HepG2 (cell line): ENCODE results near the gene RAB5B. TPM values are rescaled to one million over a fixed set of nuclear protein-coding genes. Genes with fewer than 3 reads are reported as not detected.
A peak's percentile ranks its signal among the peaks of the same experiment; 100 is the strongest.

Experiments used
- CBX2 ChIP-seq, 2 experiments: fragments of 200-600 bp in 1 of 2; sonication (generic); formaldehyde crosslinking in 1 of 2; IDR thresholded peaks; 2 replicates each; pipeline versions ENCODE4 v1.7.0 to v1.8.1; 2018 to 2022; ENCODE audit warnings: low read depth in 2 of 2, low read length in 1 of 2, mild to moderate bottlenecking in 1 of 2, missing genetic modification reagents in 1 of 2
- HMGXB4 ChIP-seq, 2 experiments: sonication (generic) in 1 of 2; formaldehyde crosslinking in 1 of 2; IDR thresholded peaks; 2 replicates each; pipeline versions ENCODE4 v1.4.0 to v1.6.1; 2018 to 2020; ENCODE audit warnings: missing genetic modification reagents in 2 of 2, borderline replicate concordance in 1 of 2, low read depth in 1 of 2, mild to moderate bottlenecking in 1 of 2, missing biosample characterization in 1 of 2
- NCOR1 ChIP-seq: fragments of 200-600 bp; sonication (generic); IDR thresholded peaks from 2 replicates; pipeline ENCODE4 v1.7.0; 2017; ENCODE audit warnings: antibody characterized with exemption, low read length, borderline replicate concordance
- PAX8 ChIP-seq: sonication (generic); formaldehyde crosslinking; IDR thresholded peaks from 2 replicates; pipeline ENCODE4 v1.8.0; 2022; ENCODE audit warnings: mild to moderate bottlenecking, missing genetic modification reagents, borderline replicate concordance
- POLR2AphosphoS5 ChIP-seq: IDR thresholded peaks from 2 replicates; pipeline ENCODE4 v1.6.1; 2012; ENCODE audit warnings: low read depth, low read length
- SIX4 ChIP-seq: sonication (generic); formaldehyde crosslinking; IDR thresholded peaks from 2 replicates; pipeline ENCODE4 v1.4.0; 2020; ENCODE audit warnings: missing genetic modification reagents
- SMYD3 ChIP-seq: sonication (generic); formaldehyde crosslinking; IDR thresholded peaks from 2 replicates; pipeline ENCODE4 v1.8.1; 2023; ENCODE audit warnings: mild to moderate bottlenecking, missing genetic modification reagents
- ZFY ChIP-seq: sonication (generic); formaldehyde crosslinking; IDR thresholded peaks from 2 replicates; pipeline ENCODE4 v1.4.0; 2020; ENCODE audit warnings: missing genetic modification reagents
- ZNF496 ChIP-seq: sonication (generic); formaldehyde crosslinking; IDR thresholded peaks from 2 replicates; pipeline ENCODE4 v1.8.1; 2023; ENCODE audit warnings: mild to moderate bottlenecking, moderate library complexity, missing genetic modification reagents; ENCODE audit not compliant: insufficient replicate concordance
- ZNF597 ChIP-seq: sonication (generic); formaldehyde crosslinking; IDR thresholded peaks from 2 replicates; pipeline ENCODE4 v1.5.0; 2020; ENCODE audit warnings: missing genetic modification reagents
- ZNF644 ChIP-seq: IDR thresholded peaks from 2 replicates; pipeline ENCODE4 v1.6.1; 2016; ENCODE audit warnings: low read depth
- ZNF691 ChIP-seq: sonication (generic); formaldehyde crosslinking; IDR thresholded peaks from 2 replicates; pipeline ENCODE4 v1.4.0; 2020; ENCODE audit warnings: missing genetic modification reagents, low read depth, mild to moderate bottlenecking, borderline replicate concordance
- ZNF737 ChIP-seq: sonication (generic); formaldehyde crosslinking; IDR thresholded peaks from 2 replicates; pipeline ENCODE4 v1.5.0; 2020; ENCODE audit warnings: missing genetic modification reagents, mild to moderate bottlenecking, borderline replicate concordance
- ZNF770 ChIP-seq: sonication (generic); formaldehyde crosslinking; IDR thresholded peaks from 2 replicates; pipeline ENCODE4 v1.5.0; 2020; ENCODE audit warnings: mild to moderate bottlenecking, missing genetic modification reagents
- ZNF800 ChIP-seq: sonication (generic); formaldehyde crosslinking; IDR thresholded peaks from 2 replicates; pipeline ENCODE4 v1.4.0; 2020; ENCODE audit warnings: missing genetic modification reagents
- ZSCAN31 ChIP-seq: sonication (generic); formaldehyde crosslinking; IDR thresholded peaks from 2 replicates; pipeline ENCODE4 v1.5.0; 2020; ENCODE audit warnings: low read depth, mild to moderate bottlenecking, missing genetic modification reagents
- ZSCAN5A ChIP-seq: sonication (generic); formaldehyde crosslinking; IDR thresholded peaks from 2 replicates; pipeline ENCODE4 v1.8.0; 2022; ENCODE audit warnings: mild to moderate bottlenecking, missing genetic modification reagents, borderline replicate concordance
- polyA plus RNA-seq, 8 experiments: library from polyadenylated mRNA; depleted of rRNA in 3 of 8; stranded (reverse) in 7 of 8; unstranded in 1 of 8; fragments of >200 nt; fragmentation: Illumina TruSeq in 4 of 8; extraction: Trizol in 4 of 8; gene quantifications; 2 replicates each; pipeline versions ENCODE4 v1.2.1 to v1.2.3, GENCODE V29; 2011 to 2016; ENCODE audit warnings: low read depth in 4 of 8, missing spikeins in 1 of 8, mixed read lengths in 1 of 8; ENCODE audit not compliant: insufficient read depth in 1 of 8
- total RNA-seq, 5 experiments: library from RNA; depleted of rRNA; stranded (reverse); fragments of >200 nt; fragmentation: Illumina TruSeq; extraction: Trizol; gene quantifications; 2 replicates each; pipeline ENCODE4 v1.2.3, GENCODE V29; 2016; ENCODE audit warnings: low read depth in 1 of 5

RAB5B gene
- total and polyA plus RNA-seq, 2 of the 13 experiments (the other 11 are each of a cell fraction or from before 2014, with no cell fraction given), result 26.0 to 68.3 TPM

GRCh38 chr12:56041552-56042429 is 67.9 kb downstream of the RAB5B start, which contains the start of gene RPS26 (continued):
- no peak for TF ChIP-seq ZSCAN5A (CRISPR knock-in tag)
- TF ChIP-seq ZNF644 (CRISPR knock-in tag), result no peak
- peak; percentile 68 for TF ChIP-seq ZNF770 (CRISPR knock-in tag)
- peak; percentile 54; the same call in 1 of the 2 replicates for TF ChIP-seq ZNF800 (CRISPR knock-in tag)
- peak; percentile 40; the same call in 1 of the 2 replicates for TF ChIP-seq SMYD3 (CRISPR knock-in tag)
- TF ChIP-seq CBX2 (IDR thresholded peaks at IDR 0.05; ENCODE audit: low read depth, low read length), result no peak
- TF ChIP-seq CBX2 (CRISPR knock-in tag; IDR thresholded peaks at IDR 0.05; ENCODE audit: low read depth), result no peak
- peak; percentile 93 to 95 for TF ChIP-seq HMGXB4 (CRISPR knock-in tag; IDR thresholded peaks at IDR 0.05; ENCODE audit: borderline replicate concordance in 1 of 2, low read depth in 1 of 2)
- TF ChIP-seq SIX4, result peak; percentile 83
- 0 out of 2 replicates have a peak, but pooled peaks have one; percentile 22 for TF ChIP-seq ZNF737 (CRISPR knock-in tag)
- no peak for TF ChIP-seq ZNF597 (CRISPR knock-in tag)
- peak; percentile 77 for TF ChIP-seq ZFY
- peak; percentile 47; the same call in 1 of the 2 replicates for TF ChIP-seq NCOR1
- TF ChIP-seq ZSCAN31 (CRISPR knock-in tag), result peak; percentile 67; the same call in 1 of the 2 replicates
- TF ChIP-seq POLR2AphosphoS5, result peak; percentile 100
- no peak for TF ChIP-seq ZNF496 (CRISPR knock-in tag)
- TF ChIP-seq ZNF691 (CRISPR knock-in tag), result 0 out of 2 replicates have a peak, but pooled peaks have one; percentile 11
- peak; percentile 51; the same call in 1 of the 2 replicates for TF ChIP-seq PAX8 (CRISPR knock-in tag)
